Measurements from ENCODE around the gene ART5. TPM values are rescaled to one million over a fixed set of nuclear protein-coding genes. Genes with fewer than 3 reads are reported as not detected.

Gene ART5
- total RNA-seq, 1 experiment from 2014 or later: 7.9 TPM

DNA sequence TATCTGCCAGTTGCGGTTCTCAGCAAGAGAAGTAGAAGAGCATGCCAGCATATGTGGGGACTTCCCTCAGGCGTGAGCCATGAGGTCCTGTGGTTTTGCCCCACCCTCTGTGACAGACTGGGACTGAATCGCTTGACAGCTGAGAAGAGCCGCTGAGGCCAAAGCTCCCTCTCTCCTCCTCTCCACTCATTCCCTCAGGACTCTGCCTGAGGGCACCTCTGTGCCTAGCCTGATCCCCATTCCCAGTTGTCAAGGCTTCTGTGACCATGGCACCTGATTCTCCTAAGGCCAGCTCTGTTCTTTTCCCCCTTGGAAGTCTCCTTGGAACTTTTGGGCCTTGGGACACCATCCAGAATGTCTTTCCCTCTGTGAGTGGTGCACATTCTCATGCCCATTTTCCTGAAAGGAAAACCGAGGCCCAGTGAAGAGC, 27.0 kb downstream of the ART5 start:
- Histone ChIP-seq H3K27me3 (ENCODE audit: insufficient read depth, low read length) (no peaks in the 10 kb centered on the region), H3K4me2 (ENCODE audit: insufficient read depth, insufficient read length, low read length) (no peak overlapping the region), H4K91ac (ENCODE audit: insufficient read length, low read depth, low read length) (no peak overlapping the region), H4K5ac (ENCODE audit: insufficient read length, low read depth, low read length) (no peak overlapping the region), H3K23me2 (ENCODE audit: insufficient read length, low read depth, low read length, poor library complexity, severe bottlenecking) (no peaks in the 10 kb centered on the region), H2AK5ac (ENCODE audit: insufficient read length, low read length) (no peak overlapping the region), H3T11ph (ENCODE audit: low read length) (no peak overlapping the region), H3K56ac (ENCODE audit: insufficient read length, low read depth, low read length) (no peak overlapping the region), H3K9me3 (ENCODE audit: control insufficient read depth, low read depth, low read length) (no peaks in the 10 kb centered on the region), H3K23ac (ENCODE audit: insufficient read length, low read depth, low read length) (no peak overlapping the region), H2AFZ (ENCODE audit: low read length) (no peak overlapping the region), H3K4ac (ENCODE audit: low read depth, low read length) (no peak overlapping the region), H3K79me1 (ENCODE audit: insufficient read depth, low read depth, low read length, poor library complexity, severe bottlenecking) (no peaks in the 10 kb centered on the region), H3K14ac (ENCODE audit: insufficient read depth, low read length) (no peak overlapping the region), H2BK120ac (ENCODE audit: low read depth, low read length, poor library complexity, severe bottlenecking) (no peak overlapping the region), H2BK5ac (ENCODE audit: insufficient read length, low read length) (no peak overlapping the region), H4K20me1 (ENCODE audit: control insufficient read depth, insufficient read depth, insufficient read length) (no peaks in the 10 kb centered on the region), H3K9ac (ENCODE audit: extremely low read depth, insufficient read length, low read length) (no peak overlapping the region), H3K79me2 (ENCODE audit: insufficient read depth, low read length) (no peaks in the 10 kb centered on the region), H2BK12ac (ENCODE audit: insufficient read length, low read depth, low read length) (no peak overlapping the region), H2BK20ac (ENCODE audit: low read depth, low read length, poor library complexity, severe bottlenecking) (no peak overlapping the region), H3K18ac (ENCODE audit: insufficient read length, low read depth, low read length) (no peak overlapping the region), H3K27ac (ENCODE audit: insufficient read length, low read depth, low read length) (no peak overlapping the region), H3K4me1 (ENCODE audit: insufficient read depth, low read length) (no peaks in the 10 kb centered on the region), H4K8ac (replicated peaks; ENCODE audit: insufficient read length, low read depth, low read length) (no peak overlapping the region), H2BK15ac (ENCODE audit: low read depth, low read length) (no peak overlapping the region)
- Mint-ChIP-seq H3K36me3 (ENCODE audit: insufficient read depth in 1 of 3, low read depth in 3 of 3) (no peaks in the 10 kb centered on the region; a peak in 1 of 7 replicates), H3K27ac (peak overlapping the region in 2 of 3 experiments; percentile 42 to 49; a peak in 3 of 7 replicates), H3K9me3 (no peaks in the 10 kb centered on the region), H3K27me3 (ENCODE audit: low read depth) (no peaks in the 10 kb centered on the region), H3K4me3 (no peak overlapping the region), H3K4me1 (peaks cover 17 to 18% of the 10 kb centered on the region in 2 experiments)
- TF ChIP-seq, protein P1, sequence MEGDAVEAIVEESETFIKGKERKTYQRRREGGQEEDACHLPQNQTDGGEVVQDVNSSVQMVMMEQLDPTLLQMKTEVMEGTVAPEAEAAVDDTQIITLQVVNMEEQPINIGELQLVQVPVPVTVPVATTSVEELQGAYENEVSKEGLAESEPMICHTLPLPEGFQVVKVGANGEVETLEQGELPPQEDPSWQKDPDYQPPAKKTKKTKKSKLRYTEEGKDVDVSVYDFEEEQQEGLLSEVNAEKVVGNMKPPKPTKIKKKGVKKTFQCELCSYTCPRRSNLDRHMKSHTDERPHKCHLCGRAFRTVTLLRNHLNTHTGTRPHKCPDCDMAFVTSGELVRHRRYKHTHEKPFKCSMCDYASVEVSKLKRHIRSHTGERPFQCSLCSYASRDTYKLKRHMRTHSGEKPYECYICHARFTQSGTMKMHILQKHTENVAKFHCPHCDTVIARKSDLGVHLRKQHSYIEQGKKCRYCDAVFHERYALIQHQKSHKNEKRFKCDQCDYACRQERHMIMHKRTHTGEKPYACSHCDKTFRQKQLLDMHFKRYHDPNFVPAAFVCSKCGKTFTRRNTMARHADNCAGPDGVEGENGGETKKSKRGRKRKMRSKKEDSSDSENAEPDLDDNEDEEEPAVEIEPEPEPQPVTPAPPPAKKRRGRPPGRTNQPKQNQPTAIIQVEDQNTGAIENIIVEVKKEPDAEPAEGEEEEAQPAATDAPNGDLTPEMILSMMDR (conservative IDR thresholded peaks at IDR 0.05): no peak
- WGBS (ENCODE audit: extremely low coverage, insufficient read length, low lambda C conversion rate): no CpG with 5 or more reads among the region's 5 CpGs
- no peak for DNase-seq

Data from H9 (cell line).